PFSK-1 (cell line): ENCODE measurements around the gene LIFR.

ENCODE experiments used
- POLR2AphosphoS5 ChIP-seq: IDR thresholded peaks from 2 replicates; pipeline ENCODE4 v1.6.1; 2012; ENCODE audit warnings: low read depth, mild to moderate bottlenecking, control low read depth, low read length, moderate library complexity
- REST ChIP-seq, 2 experiments: IDR thresholded peaks; 2 replicates each; pipeline versions ENCODE4 v1.6.1 to v1.8.0; 2011 to 2012; ENCODE audit warnings: low read depth in 2 of 2, low read length in 2 of 2, control low read depth in 1 of 2, inconsistent platforms in 1 of 2, mild to moderate bottlenecking in 1 of 2, moderate library complexity in 1 of 2; ENCODE audit not compliant: insufficient read depth in 1 of 2

- TF ChIP-seq POLR2AphosphoS5, result 0 out of 2 replicates have a peak, but pooled peaks have one; percentile 1
- no peak for TF ChIP-seq REST (IDR thresholded peaks at IDR 0.05; ENCODE audit: insufficient read depth in 1 of 2, low read depth in 2 of 2, low read length in 2 of 2)
Measured at GRCh38 chr5:38473008-38473407, 83.4 kb downstream of the LIFR start.
